ENCODE measurements around the gene ITGB4.

The ITGB4 gene

GRCh38 chr17:75698659-75699058 is 22.6 kb upstream of the ITGB4 start:
- DNase-seq, result no peak

- DNase-seq, result no peak
These were observed 20.0 kb upstream of the ITGB4 start for GRCh38 chr17:75701288-75701687.

- DNase-seq, result no peak
These were observed 18.1 kb upstream of the ITGB4 start for GRCh38 chr17:75703191-75703590.

GRCh38 chr17:75703591-75703990 is 17.7 kb upstream of the ITGB4 start:
- no peak for DNase-seq

- DNase-seq, result no peak
These were observed 16.0 kb upstream of the ITGB4 start for GRCh38 chr17:75704963-75705875.

- DNase-seq, result no peak
These were observed 15.1 kb upstream of the ITGB4 start for GRCh38 chr17:75706042-75706728.

- no peak for DNase-seq
These were observed 14.1 kb upstream of the ITGB4 start for GRCh38 chr17:75707079-75707571.

GRCh38 chr17:75712446-75712845 is 8.8 kb upstream of the ITGB4 start:
- no peak for DNase-seq

GRCh38 chr17:75719732-75720131 is 1.5 kb upstream of the ITGB4 start:
- DNase-seq, result no peak

- DNase-seq, result no peak
These were observed 278 bp downstream of the ITGB4 start for GRCh38 chr17:75721463-75722011.

- DNase-seq, result no peak
These were observed 817 bp downstream of the ITGB4 start for GRCh38 chr17:75722076-75722475.

GRCh38 chr17:75722542-75723095 is 1.4 kb downstream of the ITGB4 start:
- DNase-seq, result no peak

- DNase-seq, result no peak
These were observed 2.1 kb downstream of the ITGB4 start for GRCh38 chr17:75723171-75723930.

GRCh38 chr17:75724016-75725003 is 3.1 kb downstream of the ITGB4 start:
- DNase-seq, result no peak

GRCh38 chr17:75725504-75725903 is 4.2 kb downstream of the ITGB4 start:
- no peak for DNase-seq

- no peak for DNase-seq
These were observed 6.1 kb downstream of the ITGB4 start for GRCh38 chr17:75727391-75727790.

- no peak for DNase-seq
These were observed 8.1 kb downstream of the ITGB4 start for GRCh38 chr17:75729351-75729750.

GRCh38 chr17:75730065-75730464 is 8.8 kb downstream of the ITGB4 start:
- DNase-seq, result no peak

GRCh38 chr17:75731086-75731715 is 9.9 kb downstream of the ITGB4 start:
- DNase-seq, result no peak

GRCh38 chr17:75731716-75732498 is 10.6 kb downstream of the ITGB4 start:
- no peak for DNase-seq
